Measurements from ENCODE around the gene TIGD2. TPM values are rescaled to one million over a fixed set of nuclear protein-coding genes. Genes with fewer than 3 reads are reported as not detected.

Gene TIGD2
- total RNA-seq, 1 donor: 3.4 TPM

Other genes with a start within 250 kb of the TIGD2 start
- 7.9 TPM for gene FAM13A, start 54.3 kb upstream of the TIGD2 start, total RNA-seq
- 51.6 TPM for gene GPRIN3, start 196.3 kb downstream of the TIGD2 start, total RNA-seq